Measurements from ENCODE around the gene AKAP11. TPM values are rescaled to one million over a fixed set of nuclear protein-coding genes. Genes with fewer than 3 reads are reported as not detected.

AKAP11 gene
- polyA plus RNA-seq, 5 donors = 29.9 to 49.0 (median 41.9) TPM

GRCh38 chr13:42333613-42334328 lies 61.8 kb downstream of the AKAP11 start:
- peak in 1 of 2 donors; percentile 27 for DNase-seq

GRCh38 chr13:42334329-42334706 lies 62.4 kb downstream of the AKAP11 start:
- DNase-seq = no peak

DNA sequence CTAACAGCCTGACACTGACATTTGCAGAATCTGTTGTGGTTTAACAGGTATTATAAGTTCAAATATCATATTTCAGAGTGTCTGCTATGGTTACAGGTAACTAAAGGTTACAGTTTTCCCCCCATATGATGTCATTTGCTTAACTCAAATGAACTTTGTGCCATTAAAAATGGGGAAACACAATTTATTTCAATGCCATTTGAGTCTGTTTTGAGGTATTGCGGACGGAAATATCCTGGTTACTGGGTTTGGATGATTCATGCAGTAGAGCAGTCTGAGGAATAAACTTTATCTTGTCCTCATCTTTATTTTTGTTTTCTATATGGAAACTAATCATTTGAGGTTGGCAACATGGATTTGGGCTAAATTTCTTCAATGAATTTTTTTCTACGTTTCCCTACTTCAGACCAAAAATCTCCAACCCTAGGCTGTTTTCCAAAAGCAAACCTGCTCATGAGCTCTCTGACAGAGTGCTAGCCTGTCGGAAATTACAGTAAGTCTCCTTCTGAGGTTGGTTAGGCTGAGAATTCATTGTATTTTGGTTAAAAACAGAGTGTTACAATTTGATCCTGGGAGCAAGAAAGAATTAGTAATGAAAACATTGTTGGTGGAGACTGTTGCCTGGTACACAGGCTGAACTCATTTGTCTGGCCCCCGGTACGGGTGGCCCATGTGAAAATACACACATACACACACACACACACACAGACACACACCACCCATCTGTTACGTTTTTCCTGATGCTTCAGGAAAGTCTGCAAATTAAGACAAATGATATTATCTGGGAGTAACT lies 66.1 kb downstream of the AKAP11 start:
- DNase-seq = no peak

DNA sequence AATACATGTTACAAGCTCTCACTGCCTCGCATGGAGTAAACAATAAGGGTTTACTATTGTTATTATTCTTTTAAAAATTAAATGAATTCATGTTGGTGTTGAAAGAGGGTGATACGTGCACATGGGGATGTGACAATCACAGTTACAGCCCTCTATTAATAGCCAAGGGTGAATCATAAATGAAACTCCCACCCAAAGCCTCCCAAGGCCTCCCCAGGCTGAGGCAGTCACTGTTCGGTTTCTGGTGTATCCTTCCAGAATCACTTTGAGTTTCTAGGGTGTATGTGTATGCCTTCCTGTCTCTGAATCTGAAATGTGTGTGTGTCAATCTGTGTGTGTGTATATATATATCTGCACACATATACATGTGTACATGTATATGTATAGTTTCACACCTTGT lies 73.4 kb downstream of the AKAP11 start:
- DNase-seq = no peak

DNA sequence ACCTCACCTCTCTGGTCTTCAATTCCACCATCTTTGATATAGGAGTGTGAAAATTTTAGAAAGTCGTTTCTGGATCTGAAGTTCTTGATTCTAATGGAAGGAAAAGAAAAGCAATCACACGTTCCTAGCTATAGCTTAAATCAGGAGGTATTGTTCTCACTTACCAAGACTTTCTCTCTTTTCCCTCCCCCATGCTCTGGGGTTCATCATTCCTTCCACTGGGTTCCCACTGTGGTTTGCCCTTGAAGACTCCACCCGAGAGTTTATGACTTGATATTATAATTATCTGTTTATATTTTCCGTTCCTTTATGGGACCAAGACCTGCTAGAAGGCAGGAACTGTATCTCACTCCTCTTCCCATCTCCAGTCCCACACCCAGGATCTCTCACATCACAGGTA lies 76.6 kb downstream of the AKAP11 start:
- no peak for DNase-seq

DNA sequence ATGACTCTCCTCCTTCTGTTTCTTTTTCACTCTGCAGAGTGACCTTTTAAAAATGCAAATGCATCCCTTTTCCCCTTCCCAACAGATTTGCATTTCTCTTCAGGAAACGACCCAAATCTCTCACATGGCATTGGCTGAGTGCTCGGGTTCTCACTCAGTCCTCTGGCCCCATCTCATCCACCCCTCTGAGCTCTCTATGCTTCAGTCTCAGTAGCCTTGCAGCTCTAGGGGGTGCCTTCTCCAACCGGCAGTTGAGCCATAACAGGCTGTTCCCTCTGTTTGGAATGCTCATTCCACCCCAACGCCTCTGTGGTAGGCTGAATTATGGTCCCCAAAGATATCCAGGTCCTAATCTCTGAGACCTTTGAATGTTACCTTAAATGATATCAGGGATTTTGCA lies 78.2 kb downstream of the AKAP11 start:
- DNase-seq = no peak

GRCh38 chr13:42354241-42355091 lies 82.5 kb downstream of the AKAP11 start:
- no peak for DNase-seq

DNA sequence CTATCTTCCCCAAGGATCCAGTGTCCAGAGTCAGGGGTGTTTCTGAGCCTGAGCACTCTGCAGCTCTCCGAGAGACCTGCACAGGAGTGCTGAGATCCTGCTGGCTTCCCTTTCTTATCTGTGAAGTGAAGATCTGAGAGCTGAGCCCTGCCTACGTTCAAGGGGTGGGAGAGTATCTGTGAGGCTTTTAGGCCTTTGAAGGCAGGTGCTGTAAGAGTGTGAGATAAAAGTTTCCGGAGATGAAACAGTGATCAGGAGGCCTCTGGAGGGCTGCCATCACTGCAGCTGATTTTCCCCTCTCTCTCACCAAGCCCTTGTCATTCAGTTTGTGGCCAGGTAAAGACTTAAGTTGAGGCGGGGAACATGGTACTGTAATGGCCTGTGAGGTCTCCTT lies 83.1 kb downstream of the AKAP11 start:
- no peak for DNase-seq

DNA sequence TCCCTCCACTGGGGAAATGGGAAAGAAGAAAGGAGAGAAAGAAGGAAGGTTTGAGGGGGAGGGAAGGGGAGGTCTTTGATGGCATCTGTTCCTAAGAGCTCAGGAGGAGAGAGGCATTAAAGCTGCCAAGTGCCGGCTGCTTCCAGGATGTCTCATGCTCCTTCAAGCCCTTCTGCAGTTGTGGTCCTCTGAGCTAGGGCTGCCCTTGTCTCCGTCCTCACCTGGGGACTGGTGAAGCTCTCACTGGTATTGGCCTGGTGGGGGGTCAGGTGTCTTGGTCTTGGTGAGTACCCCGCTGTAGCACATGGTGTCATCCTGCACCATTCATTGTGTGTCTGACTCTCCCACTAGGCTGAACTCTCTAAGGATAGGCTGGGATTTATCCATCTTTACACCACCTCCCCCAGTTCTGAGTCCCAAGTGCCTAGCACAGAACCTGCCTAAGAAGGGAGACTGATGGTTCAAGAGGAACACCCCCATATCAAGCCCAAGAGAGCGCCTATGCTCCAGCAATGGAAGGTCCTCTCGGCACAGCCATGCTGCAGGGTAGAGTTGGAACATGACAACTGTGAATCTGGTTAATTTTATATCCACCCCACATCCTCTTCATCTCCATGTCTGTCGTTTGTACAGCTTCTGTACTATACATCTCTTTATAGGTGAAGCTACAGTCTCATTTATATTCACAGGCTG lies 83.7 kb downstream of the AKAP11 start:
- DNase-seq = no peak

GRCh38 chr13:42356184-42356575 lies 84.2 kb downstream of the AKAP11 start:
- DNase-seq = no peak

DNA sequence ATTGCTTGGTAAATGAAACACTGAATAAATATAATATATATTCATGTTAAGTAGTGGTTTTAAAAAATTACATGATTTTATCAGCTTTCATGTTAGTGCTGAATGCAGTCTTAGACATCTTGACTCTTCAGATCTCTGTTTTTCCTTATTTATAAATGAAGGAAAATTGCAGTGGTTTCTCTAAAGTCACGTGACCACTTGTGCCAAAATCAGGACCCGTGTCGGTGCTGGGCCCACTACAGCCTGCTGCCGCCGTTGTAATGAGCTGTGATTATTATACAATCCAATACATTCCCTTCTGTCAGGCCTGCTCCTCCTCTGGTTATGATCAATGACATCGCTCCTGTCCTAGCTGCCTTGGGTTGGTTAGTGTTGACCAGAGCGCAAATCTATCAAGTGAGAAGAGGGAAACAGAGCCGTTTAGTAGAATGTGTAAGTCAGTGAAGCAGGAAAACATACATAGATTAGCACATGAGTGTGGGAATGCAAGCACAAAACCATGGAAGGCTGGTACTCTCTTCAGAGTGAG lies 88.2 kb downstream of the AKAP11 start:
- DNase-seq = no peak

GRCh38 chr13:42361701-42362100 lies 89.7 kb downstream of the AKAP11 start:
- DNase-seq = no peak

DNA sequence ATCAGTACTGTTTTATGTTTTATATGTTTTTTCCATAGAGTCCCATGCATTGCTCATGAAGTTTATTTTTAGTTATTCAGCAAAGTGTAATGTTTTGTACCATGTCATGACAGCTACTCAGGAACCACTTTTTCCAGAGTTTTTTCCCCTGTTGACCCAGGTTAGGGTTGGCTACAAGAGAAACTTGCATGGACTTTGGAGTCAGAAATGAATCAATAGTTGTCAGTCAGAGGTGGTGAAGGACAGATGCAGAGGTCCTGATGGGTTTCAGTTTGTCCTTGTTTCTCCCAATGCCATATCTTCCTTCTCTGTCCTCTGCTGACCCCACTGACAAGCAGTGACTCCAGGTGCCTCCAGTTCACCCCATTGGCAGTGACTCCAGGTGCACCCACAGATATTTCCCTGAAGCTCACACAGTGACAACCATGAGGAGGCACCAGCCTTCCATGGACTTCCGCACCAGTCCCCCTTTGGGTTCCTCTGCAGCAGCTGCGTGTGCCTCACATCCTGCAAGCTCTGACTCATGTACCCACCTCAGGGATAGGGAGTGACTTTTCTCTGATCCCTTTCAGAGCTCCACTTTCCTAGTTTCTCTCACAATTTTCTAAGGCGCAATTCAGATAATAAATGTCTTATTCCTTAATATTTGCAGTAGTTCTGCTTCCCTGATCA lies 92.1 kb downstream of the AKAP11 start:
- DNase-seq = no peak

GRCh38 chr13:42364613-42365000 lies 92.7 kb downstream of the AKAP11 start:
- no peak for DNase-seq

DNA sequence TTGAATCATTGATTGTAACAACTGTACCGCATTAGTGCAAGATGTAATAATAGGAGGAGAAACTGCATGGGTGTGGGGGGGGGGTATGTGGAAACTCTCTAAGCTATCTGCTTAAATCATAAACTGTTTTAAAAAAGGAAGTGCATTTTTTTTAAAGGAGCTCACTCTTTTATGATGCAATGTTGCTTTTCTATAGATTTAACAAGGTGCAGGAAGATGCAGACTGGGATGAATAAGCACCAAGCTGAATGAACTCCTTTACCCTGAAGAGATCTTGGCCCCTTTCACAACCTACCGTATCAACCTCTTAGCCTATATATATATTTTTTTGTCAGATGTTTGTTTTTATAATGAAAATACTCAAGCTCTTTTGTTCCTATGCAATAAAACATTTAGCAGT lies 95.9 kb downstream of the AKAP11 start:
- no peak for DNase-seq

GRCh38 chr13:42369071-42369797 lies 97.3 kb downstream of the AKAP11 start:
- no peak for DNase-seq

DNA sequence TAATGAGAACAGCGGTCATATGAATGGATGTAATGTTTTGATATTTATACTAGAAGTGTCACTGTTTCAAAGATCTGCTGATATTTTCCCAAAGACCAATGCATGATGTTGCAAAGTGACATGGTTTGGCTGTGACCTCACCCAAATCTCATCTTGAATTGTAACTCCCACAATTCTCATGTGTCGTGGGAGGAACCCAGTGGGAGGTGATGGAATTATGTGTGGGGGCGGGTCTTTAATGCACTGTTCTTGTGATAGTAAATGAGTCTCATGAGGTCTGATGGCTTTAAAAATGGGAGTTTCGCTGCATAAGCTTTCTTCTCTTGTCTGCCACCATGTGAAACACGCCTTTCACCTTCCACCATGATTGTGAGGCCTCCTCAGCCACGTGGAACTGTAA lies 98.3 kb downstream of the AKAP11 start:
- no peak for DNase-seq

Measured in right lung (tissue), 5 donors.